HG03378 (cell line): Measurements from ENCODE around the gene LHX3.

Experiments used
- ATAC-seq: cut with Tn5 transposase; IDR thresholded peaks from one replicate; pipeline ENCODE4 v1.9.1; 2021; ENCODE audit warnings: mild to moderate bottlenecking, moderate library complexity; ENCODE audit not compliant: unreplicated experiment

LHX3 gene

GRCh38 chr9:136209786-136210185 lies 4.9 kb upstream of the LHX3 start:
- no peak for ATAC-seq

GRCh38 chr9:136209232-136209631 lies 4.3 kb upstream of the LHX3 start:
- no peak for ATAC-seq

DNA sequence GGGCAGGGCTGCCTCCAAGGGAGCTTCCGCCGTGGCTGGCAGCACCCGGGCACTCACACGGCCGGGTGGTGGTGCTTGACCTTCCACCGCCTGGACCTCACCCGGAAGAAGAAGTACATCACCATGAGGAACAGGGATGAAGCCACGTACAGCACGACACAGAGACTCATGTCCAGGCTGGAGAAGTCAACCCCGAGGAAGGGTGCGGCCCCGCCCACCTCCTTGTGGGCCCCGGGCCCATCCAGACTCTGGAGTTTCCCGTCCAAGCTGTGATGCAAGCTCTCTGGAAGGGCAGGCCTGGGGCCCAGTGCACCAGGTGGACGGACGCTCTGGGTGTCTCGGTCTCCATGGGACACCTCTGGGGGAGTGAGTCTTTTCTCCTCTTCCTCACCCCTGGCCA lies 3.7 kb upstream of the LHX3 start:
- ATAC-seq: no peak

DNA sequence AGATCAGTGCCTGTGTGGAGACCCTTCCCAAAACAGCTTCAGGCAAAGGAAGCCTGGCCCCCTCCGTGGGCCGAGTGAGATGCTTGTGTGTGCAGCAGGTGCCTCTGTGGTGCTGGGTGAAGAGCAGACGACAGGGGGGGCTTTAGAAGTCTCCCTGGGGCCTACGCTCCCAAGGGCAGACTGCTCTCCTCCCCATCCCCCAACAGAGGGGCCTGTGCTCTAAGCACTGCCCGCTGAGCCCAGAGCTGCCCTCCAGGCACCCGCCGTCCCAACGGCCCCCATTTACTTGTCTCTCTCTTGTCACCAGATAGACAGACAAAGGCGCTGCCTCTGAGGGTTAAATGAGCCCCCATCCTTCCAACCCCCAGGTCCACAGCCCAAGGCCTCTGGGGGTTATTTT lies 2.7 kb upstream of the LHX3 start:
- no peak for ATAC-seq

DNA sequence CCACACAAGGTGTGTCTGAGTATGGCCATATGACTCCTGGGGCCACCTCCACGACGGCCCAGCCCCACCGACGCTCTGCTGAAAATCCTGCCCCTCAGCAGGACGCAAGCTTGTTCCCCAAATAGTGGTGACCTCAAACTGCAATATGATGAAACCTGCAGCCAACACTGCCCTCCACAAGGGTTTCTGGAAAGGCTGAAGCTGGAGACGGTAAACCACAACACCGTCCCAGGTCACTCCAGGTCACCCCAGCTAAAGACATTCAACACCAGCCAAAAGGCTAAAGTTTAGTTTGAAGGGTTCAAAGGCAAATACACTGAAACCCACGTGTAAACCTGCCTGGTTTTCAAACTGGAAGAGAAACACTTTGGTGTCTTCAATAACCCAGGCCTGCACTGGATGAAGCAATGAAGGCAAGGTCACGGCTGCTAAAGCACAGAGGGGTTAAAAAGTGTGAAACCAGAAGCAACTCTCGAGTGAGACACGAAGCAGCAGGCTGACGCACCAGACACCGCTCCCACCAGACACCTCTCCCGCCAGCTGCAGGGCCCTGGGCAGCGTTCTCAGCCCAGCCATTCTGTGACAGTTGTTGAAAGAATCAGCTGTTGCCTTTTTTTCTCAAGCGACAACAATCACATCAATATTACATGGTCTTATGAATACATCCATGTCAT lies 1.8 kb upstream of the LHX3 start:
- no peak for ATAC-seq

- no peak for ATAC-seq
These were observed 722 bp upstream of the LHX3 start for GRCh38 chr9:136205707-136205992.

- ATAC-seq: no peak
These were observed 653 bp downstream of the LHX3 start for GRCh38 chr9:136204145-136204805.

DNA sequence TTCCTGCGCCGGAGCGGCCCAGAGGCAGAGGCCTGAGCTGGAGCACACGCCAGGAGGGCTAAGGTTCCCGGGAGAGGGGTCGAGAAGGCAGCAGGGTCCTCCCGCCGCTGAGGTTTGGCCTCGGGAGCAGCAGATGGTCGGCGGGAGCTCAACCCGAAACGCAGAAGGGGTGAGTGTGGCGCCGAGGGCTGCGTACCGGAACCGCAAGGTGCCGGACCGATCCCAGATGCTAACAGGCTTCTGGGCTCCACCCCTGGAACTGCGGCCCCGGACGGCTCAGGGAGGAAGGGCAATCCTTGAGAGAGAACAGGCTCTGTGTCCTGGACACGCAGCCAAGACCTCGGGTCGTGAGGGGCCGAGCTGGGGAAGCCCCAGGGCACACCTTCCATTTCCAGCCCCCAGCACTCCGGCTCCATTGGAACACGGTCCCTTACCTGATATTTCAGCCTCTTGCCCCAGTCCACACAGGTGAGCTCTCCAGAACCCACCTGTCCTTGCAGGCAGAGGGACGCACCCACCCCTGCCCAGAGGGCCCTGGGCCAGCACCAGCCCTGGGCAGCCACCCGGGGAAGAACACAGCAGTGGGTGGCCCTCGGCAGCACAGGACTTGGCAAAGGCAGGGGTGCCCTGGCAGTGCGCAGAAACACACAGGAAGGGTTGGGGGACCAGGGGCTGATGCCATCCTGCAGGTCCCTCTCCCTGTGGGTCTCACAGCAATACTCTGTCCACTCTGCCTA lies 1.4 kb downstream of the LHX3 start:
- no peak for ATAC-seq

DNA sequence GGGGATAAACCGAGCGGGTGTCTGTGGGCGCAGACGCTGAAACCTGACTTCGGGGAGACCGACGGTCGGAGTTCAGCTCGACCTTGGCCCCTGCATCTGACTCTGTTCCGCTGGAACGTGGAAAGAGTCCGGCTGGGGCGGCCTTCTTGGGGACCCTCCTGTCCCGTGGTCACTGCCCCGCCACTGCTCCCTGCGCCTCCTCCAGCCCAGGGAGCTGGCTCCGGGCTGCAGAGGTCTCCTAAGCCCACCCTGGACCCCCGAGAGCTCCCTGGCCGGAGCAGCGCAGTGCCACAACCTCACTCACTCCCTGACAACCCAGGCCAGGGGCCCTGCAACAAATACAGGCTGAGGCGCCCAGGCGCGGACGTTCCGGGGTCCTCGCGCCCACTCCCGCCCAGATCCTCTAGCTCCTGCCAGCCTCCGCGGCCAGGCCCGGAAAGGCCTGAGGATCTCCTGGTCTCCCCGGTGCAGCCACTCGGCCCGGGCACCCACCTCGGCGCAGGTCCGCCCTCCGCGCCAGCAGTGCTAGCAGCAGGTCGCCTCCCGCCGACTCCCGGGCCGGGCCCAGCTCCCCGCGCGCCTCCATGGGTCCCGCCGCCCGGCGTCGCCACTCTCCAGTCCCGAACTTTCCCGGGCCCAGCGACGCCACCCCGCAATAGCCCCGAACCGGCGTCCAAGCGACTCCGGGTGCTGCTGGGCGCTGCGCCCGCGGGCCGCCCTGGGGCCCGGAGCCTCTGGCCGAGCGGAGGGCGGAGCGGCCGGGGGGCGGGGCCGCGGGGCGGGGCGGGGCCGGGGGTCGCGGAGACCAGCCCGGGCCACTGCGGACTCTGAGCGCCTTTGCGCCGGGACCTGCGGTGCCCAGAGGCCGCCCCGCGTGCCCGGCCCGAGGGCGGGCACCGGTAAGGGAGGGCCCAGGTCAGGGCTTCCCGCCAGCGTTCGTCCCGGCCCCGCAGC lies 2.2 kb downstream of the LHX3 start:
- no peak for ATAC-seq

- no peak for ATAC-seq
These were observed 3.1 kb downstream of the LHX3 start for GRCh38 chr9:136201609-136202453.

DNA sequence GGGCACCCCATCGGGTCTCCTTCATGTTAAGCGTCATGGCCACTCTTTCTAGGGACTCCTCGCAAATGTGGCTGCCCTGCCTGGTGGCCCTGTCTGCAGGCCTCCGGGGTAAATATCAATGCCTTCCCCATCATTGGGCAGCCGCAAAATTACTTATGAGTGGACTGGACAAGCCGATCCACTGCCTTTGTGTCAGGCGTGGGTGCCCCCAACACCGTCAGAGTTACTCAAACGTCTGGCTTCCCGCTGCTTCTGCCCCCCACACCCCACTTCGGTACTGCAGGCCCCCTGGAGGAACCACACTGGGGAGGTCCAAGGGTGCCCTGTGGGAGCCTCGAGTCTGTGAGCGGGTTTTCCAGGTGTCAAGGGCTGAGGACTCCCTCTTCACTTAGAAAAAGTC lies 3.8 kb downstream of the LHX3 start:
- no peak for ATAC-seq

DNA sequence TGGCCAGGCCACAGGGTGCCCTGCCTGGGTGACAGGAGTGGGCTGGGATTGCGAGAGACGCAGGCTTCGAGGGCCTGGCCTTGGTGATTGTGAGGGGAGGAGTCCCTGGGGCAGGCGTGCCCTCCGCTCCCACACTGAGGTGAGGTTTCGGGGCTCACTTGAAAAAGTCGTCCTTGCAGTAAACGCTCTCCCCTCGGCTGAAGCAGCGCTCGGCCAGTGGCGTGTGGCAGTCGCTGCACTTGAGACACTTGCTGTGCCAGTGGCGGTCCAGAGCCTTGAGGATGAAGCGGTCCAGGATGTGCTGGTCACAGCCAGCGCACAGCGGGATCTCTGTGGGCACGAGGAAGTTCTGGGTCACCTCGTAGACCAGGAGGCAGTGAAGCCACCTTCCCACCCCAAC lies 4.5 kb downstream of the LHX3 start:
- ATAC-seq: no peak

GRCh38 chr9:136199391-136200288 lies 5.3 kb downstream of the LHX3 start:
- no peak for ATAC-seq

DNA sequence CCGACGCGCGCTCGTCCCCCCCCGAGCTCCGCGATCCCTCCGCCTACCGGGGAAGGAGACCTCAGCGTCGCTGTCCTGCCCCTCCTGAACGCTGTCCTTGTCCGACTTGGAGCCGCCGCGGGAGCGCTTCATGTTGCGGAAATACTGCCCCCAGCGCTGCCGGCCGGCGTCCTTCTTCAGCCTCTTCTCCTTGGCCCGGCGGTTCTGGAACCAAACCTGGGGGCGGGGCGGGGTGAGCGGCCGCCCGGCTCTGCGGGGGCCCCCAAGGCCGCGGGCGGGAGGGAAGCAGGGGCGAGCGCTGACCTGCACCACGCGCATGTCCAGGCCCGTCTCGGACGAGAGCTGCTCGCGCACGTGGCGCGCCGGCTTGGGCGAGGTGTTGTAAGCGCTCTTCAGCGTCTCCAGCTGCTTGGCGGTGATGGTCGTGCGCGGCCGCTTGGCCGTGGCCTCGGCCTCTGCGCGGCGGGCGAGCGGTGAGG lies 6.3 kb downstream of the LHX3 start:
- ATAC-seq: no peak

DNA sequence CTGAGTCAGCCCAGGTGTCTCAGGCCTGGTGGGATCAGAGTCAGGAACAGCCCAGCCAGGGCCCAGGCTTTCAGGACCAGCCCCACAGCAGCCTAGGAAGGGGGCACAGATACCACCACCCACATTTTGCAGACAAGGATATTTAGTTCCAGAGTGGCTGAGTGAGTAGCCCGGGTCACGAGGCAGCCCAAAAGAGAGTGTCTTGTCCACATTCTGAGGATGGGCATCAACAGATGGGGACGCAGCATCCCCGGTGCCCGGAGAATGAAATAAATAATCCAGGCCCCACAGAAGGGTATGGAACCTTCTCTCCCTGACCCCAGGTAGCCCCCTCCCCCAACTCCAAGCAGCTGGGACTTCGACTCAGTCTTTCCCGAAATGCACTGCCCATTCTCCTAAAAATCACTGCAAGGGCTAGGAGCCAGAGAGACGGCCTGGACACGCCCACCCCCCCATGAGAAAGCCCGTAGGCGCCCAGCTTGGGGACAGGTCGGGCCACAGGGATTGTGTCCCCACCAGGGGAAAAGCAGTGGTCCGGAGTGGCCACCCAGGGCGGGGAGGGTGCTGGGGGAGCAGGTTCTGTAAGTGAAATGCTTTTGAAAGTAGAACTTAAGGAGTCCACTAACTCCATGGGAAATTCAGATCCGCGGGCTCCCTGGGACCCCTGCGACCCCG lies 6.9 kb downstream of the LHX3 start:
- ATAC-seq: no peak

DNA sequence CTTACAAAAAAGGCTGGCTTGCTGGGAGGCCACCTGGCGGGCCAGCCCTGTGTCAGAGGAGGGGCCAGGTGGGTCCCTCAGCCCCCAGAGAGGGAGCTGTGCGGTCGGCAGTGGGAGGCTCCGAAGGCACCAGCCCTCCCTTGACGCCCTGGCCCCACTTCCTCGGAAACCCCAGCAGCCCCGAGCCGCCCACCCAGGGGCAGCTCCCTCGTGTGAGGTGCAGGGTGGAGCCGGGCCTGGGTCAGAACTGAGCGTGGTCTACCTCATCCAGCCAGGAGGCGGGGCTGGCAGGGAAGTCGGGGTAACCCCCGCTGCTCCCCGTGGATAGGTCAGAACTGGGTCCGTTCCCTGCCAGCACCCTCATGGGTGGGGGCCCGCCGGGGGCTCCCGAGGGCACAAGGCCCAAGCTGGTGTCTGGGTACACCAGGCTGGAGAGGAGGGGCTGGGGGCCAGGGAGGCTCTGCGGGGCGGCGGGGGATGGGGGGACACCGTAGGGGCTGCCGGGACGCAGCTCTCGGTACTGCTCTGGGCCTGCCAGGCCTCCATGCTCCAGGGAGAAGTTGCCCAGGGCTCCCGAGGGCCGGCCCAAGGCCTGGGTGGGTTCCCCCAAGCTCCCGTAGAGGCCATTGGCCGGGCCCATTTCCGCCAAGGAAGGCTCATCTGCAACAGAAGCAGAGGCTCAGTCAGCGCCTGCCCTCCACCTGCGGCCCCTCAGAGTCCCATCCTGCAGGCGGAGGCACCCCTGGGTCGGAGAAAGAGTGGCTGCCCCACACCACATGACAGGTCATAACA lies 7.6 kb downstream of the LHX3 start:
- no peak for ATAC-seq

DNA sequence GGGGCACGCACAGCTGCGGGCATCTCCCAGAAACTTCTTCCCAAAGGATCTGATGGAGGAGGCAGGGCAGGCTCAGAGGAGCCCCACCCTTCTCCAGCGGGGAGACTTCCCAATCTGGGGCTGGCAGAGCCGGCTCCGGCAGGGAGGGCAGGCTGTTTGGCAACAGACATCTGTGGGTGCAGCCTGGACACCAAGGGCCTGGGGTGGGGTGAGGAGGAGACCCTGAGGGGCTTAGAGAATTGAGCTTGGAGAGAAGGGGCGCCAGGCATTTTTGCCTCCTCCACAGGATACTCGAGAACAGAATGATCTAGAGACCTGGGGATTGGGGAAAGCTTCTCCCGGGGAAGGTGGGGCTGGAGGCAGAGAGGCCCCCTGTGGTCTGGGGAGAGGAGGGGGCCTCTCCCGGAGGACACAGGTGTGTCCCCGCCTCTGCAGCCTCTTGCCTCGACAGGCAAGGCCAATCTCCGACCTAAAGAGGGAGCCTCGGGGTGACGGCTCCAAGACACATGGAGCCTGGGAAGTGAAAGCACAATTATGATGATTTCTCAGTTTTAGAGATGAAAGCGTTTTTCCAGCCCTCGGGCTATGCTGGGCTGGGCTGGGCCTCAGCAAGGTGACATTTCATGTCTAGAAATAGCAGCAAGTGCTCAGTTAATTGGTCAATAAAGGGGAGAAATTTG lies 8.4 kb downstream of the LHX3 start:
- no peak for ATAC-seq
